B cell (primary cell): ENCODE data around the gene AKT2. TPM values are rescaled to one million over a fixed set of nuclear protein-coding genes. Genes with fewer than 3 reads are reported as not detected.

Experiments used
- ATAC-seq: fragments of 200-7000 bp; cut with Tn5 transposase; one replicate; pipeline ENCODE4 v1.10.0; 2021; ENCODE audit warnings: low read depth, mild to moderate bottlenecking, moderate number of reproducible peaks, moderate library complexity
- CTCF ChIA-PET: fragments of 350-600 bp; sonication (Branson Sonifier 250); formaldehyde crosslinking; loops from one replicate; lab custom pipeline; 2021; ENCODE audit warnings: antibody characterized with exemption, inconsistent platforms; lab: Charles Lee
- POLR2A ChIA-PET: fragments of 350-600 bp; sonication (Branson Sonifier 250); formaldehyde crosslinking; loops from one replicate; lab custom pipeline; 2021; ENCODE audit warnings: antibody characterized with exemption; lab: Charles Lee
- DNase-seq: peaks from one replicate; pipeline ENCODE4 v3.0.0; 2013
- H2AFZ ChIP-seq: 2 replicates; pipeline ENCODE4 v1.6.1; 2012; ENCODE audit warnings: mild to moderate bottlenecking, low read depth, low read length; ENCODE audit not compliant: insufficient read depth, poor library complexity, severe bottlenecking
- H3K27ac ChIP-seq, 2 donors: 1 replicate in 1 of 2; 2 replicates in 1 of 2; pipeline ENCODE4 v1.5.1; 2012 to 2013; ENCODE audit warnings: low read length in 2 of 2, mild to moderate bottlenecking in 2 of 2, moderate library complexity in 1 of 2
- H3K27me3 ChIP-seq, 4 experiments: fragments of 200-600 bp in 1 of 4; sonication (generic) in 1 of 4; replicated peaks in 1 of 4; 1 replicate in 2 of 4; 2 replicates in 2 of 4; pipeline versions ENCODE4 v1.6.1 to v1.7.0; 2013 to 2016; ENCODE audit warnings: low read length in 3 of 4, mild to moderate bottlenecking in 2 of 4, mixed read lengths in 1 of 4, moderate library complexity in 1 of 4; ENCODE audit not compliant: insufficient read depth in 4 of 4, control insufficient read depth in 3 of 4; ENCODE audit errors: control extremely low read depth in 1 of 4
- H3K36me3 ChIP-seq, 2 experiments: replicated peaks in 1 of 2; 1 replicate in 1 of 2; 2 replicates in 1 of 2; pipeline versions ENCODE4 v1.6.1 to v1.7.1; 2013; ENCODE audit warnings: low read length in 1 of 2; ENCODE audit not compliant: insufficient read depth in 2 of 2, control insufficient read depth in 1 of 2; ENCODE audit errors: control extremely low read depth in 1 of 2, extremely low read depth in 1 of 2
- H3K4me1 ChIP-seq, 2 donors: fragments of 200-600 bp in 1 of 2; sonication (generic) in 1 of 2; 1 replicate in 1 of 2; 2 replicates in 1 of 2; pipeline versions ENCODE4 v1.5.1 to v1.6.1; 2013 to 2017; ENCODE audit warnings: low read length in 2 of 2; ENCODE audit not compliant: control insufficient read depth in 2 of 2, insufficient read depth in 2 of 2
- H3K4me2 ChIP-seq: replicated peaks from 2 replicates; pipeline ENCODE3; 2012; ENCODE audit warnings: mild to moderate bottlenecking, low read depth, low read length; ENCODE audit not compliant: poor library complexity, severe bottlenecking
- H3K4me3 ChIP-seq, 5 experiments: fragments of 200-600 bp in 1 of 5; sonication (generic) in 1 of 5; 1 replicate in 3 of 5; 2 replicates in 2 of 5; pipeline versions ENCODE4 v1.5.1 to v1.7.0; 2011 to 2016; ENCODE audit warnings: low read length in 4 of 5, mild to moderate bottlenecking in 4 of 5, low read depth in 2 of 5, control low read depth in 1 of 5, moderate library complexity in 1 of 5; ENCODE audit not compliant: insufficient read depth in 1 of 5; ENCODE audit errors: control extremely low read depth in 1 of 5, extremely low read depth in 1 of 5
- H3K79me2 ChIP-seq: fragments of 200-600 bp; sonication (generic); one replicate; pipeline ENCODE4 v1.6.0; 2016; ENCODE audit warnings: low read length; ENCODE audit not compliant: control insufficient read depth, insufficient read depth
- H3K9ac ChIP-seq: fragments of 200-600 bp; sonication (generic); 2 replicates; pipeline ENCODE4 v1.6.1; 2017; ENCODE audit warnings: mild to moderate bottlenecking, low read length, moderate library complexity
- H3K9me3 ChIP-seq, 3 donors: one replicate each; pipeline versions ENCODE4 v1.6.1 to v1.7.1; 2013; ENCODE audit warnings: low read length in 2 of 3; ENCODE audit not compliant: control insufficient read depth in 2 of 3, insufficient read depth in 1 of 3; ENCODE audit errors: control extremely low read depth in 1 of 3
- H4K20me1 ChIP-seq: 2 replicates; pipeline ENCODE4 v1.6.0; 2012; ENCODE audit warnings: mild to moderate bottlenecking, low read length; ENCODE audit not compliant: insufficient read depth, control insufficient read depth, poor library complexity, severe bottlenecking
- H3K27ac Mint-ChIP-seq: one replicate; pipeline ENCODE4 v1.8.0; 2021; ENCODE audit warnings: mixed read lengths
- H3K27me3 Mint-ChIP-seq: one replicate; pipeline ENCODE4 v1.8.0; 2021; ENCODE audit warnings: mixed read lengths
- H3K4me1 Mint-ChIP-seq: one replicate; pipeline ENCODE4 v1.8.0; 2021; ENCODE audit warnings: mixed read lengths
- H3K4me3 Mint-ChIP-seq: one replicate; pipeline ENCODE4 v1.8.0; 2021; ENCODE audit warnings: mixed read lengths
- H3K9me3 Mint-ChIP-seq: one replicate; pipeline ENCODE4 v1.8.0; 2022; ENCODE audit warnings: mixed read lengths; ENCODE audit not compliant: insufficient read depth
- EZH2 ChIP-seq: IDR thresholded peaks from 2 replicates; pipeline ENCODE4 v1.6.1; 2012; ENCODE audit warnings: borderline replicate concordance, low read depth, mild to moderate bottlenecking, moderate library complexity, low read length; ENCODE audit not compliant: insufficient read depth, poor library complexity, severe bottlenecking
- WGBS: methylation state at CpG from one replicate; pipeline ENCODE4 v1.1.5; 2013; ENCODE audit warnings: missing lambda C conversion rate; ENCODE audit not compliant: insufficient coverage; 5-methylcytosine and 5-hydroxymethylcytosine counted together
- intact Hi-C: fragments of 100-400 bp; cut with micrococcal nuclease; formaldehyde crosslinking; loops from one replicate; pipeline ENCODE4 v1.10.0; 2022
- polyA plus RNA-seq: library from polyadenylated mRNA; depleted of rRNA; stranded (reverse); fragments of >200 nt; gene quantifications from 2 replicates; pipeline ENCODE4 v1.2.3, GENCODE V29; 2012
- total RNA-seq, 2 donors: library from RNA; stranded (reverse); fragments of 120-200 nt in 1 of 2; gene quantifications; 1 replicate in 1 of 2; 2 replicates in 1 of 2; pipeline versions ENCODE4 v1.2.3 to v1.2.4, GENCODE V29; 2013 to 2022
- TF ChIP-seq, protein P1 (sequence below): fragments of 200-600 bp; IDR thresholded peaks from one replicate; pipeline ENCODE4 v1.8.0; 2022; ENCODE audit warnings: antibody characterized with exemption, mild to moderate bottlenecking

Gene AKT2
- total and polyA plus RNA-seq, 2 donors (not counting 1 experiment from before 2014, with no cell fraction given) = 195 to 243 TPM

DNA sequence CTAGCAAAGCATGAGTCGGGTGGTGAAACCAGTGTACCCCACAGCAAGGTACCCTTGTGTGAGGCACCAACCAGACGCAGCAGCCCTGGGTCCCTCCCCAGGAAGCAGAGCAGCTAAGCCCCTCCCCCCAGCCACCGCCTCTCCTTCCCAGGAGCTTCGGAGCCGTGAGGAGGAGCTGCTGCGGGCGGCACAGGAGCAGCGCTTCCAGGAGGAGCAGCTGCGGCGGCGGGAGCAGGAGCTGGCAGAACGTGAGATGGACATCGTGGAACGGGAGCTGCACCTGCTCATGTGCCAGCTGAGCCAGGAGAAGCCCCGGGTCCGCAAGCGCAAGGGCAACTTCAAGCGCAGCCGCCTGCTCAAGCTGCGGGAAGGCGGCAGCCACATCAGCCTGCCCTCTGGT lies 79.4 kb downstream of the AKT2 start:
- WGBS = 97% methylated on average over 21 of the region's 21 CpGs
- ChIA-PET CTCF (interaction anchor here (0.6 kb wide), 1 partner anchor 20 kb away, joined by 3 read pairs; no protein-coding TSS in a partner anchor), POLR2A (no interaction called here)
- Histone ChIP-seq H3K4me3 (no peak overlapping the region), H3K9ac (no peak overlapping the region), H3K36me3 (peaks cover 3 to 13% of the 10 kb centered on the region in 2 experiments), H3K4me2 (no peak overlapping the region), H3K9me3 (no peaks in the 10 kb centered on the region), H3K79me2 (no peaks in the 10 kb centered on the region), H3K27ac (no peak overlapping the region), H4K20me1 (no peaks in the 10 kb centered on the region), H3K4me1 (no peaks in the 10 kb centered on the region), H2AFZ (no peak overlapping the region), H3K27me3 (no peaks in the 10 kb centered on the region)
- DNase-seq (no peak), ATAC-seq (no peak)
- H3K27ac Mint-ChIP-seq = no peak overlapping the region
- no peaks in the 10 kb centered on the region for H3K9me3 Mint-ChIP-seq
- no peaks in the 10 kb centered on the region for H3K4me1 Mint-ChIP-seq
- intact Hi-C loops = no loop called here
- TF ChIP-seq, protein P1, sequence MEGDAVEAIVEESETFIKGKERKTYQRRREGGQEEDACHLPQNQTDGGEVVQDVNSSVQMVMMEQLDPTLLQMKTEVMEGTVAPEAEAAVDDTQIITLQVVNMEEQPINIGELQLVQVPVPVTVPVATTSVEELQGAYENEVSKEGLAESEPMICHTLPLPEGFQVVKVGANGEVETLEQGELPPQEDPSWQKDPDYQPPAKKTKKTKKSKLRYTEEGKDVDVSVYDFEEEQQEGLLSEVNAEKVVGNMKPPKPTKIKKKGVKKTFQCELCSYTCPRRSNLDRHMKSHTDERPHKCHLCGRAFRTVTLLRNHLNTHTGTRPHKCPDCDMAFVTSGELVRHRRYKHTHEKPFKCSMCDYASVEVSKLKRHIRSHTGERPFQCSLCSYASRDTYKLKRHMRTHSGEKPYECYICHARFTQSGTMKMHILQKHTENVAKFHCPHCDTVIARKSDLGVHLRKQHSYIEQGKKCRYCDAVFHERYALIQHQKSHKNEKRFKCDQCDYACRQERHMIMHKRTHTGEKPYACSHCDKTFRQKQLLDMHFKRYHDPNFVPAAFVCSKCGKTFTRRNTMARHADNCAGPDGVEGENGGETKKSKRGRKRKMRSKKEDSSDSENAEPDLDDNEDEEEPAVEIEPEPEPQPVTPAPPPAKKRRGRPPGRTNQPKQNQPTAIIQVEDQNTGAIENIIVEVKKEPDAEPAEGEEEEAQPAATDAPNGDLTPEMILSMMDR = no peak
- H3K4me3 Mint-ChIP-seq = no peak overlapping the region
- no peaks in the 10 kb centered on the region for H3K27me3 Mint-ChIP-seq

DNA sequence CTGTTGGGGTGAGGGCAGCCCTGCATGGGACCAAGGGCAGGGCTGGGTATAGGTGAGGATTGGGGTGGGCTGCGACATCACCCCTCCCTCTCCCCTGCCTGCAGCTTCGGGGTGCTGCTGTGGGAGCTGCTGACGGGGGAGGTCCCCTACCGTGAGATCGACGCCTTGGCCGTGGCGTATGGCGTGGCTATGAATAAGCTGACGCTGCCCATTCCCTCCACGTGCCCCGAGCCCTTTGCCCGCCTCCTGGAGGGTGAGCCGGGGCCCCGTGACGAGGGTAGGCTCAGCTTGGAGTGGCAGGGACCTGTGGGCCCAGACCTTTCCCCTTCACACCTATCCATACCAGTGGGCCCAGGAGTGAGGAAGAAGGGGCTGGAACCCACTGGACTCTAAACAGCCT lies 80.8 kb downstream of the AKT2 start:
- TF ChIP-seq, protein P1 = no peak
- TF ChIP-seq EZH2 = no peak
- H3K27ac Mint-ChIP-seq = no peak overlapping the region
- Histone ChIP-seq H2AFZ (no peak overlapping the region), H3K27ac (no peak overlapping the region), H3K36me3 (peaks cover 3 to 13% of the 10 kb centered on the region in 2 experiments), H3K79me2 (no peaks in the 10 kb centered on the region), H3K4me3 (no peak overlapping the region), H4K20me1 (no peaks in the 10 kb centered on the region), H3K9me3 (no peaks in the 10 kb centered on the region), H3K27me3 (no peaks in the 10 kb centered on the region), H3K4me2 (no peak overlapping the region), H3K4me1 (no peaks in the 10 kb centered on the region), H3K9ac (no peak overlapping the region)
- POLR2A ChIA-PET = no interaction called here
- no peaks in the 10 kb centered on the region for H3K4me1 Mint-ChIP-seq
- H3K4me3 Mint-ChIP-seq = no peak overlapping the region
- CTCF ChIA-PET = no interaction called here
- ATAC-seq (no peak), DNase-seq (no peak)
- 97% methylated on average over 10 of the region's 16 CpGs for WGBS
- H3K27me3 Mint-ChIP-seq = no peaks in the 10 kb centered on the region
- H3K9me3 Mint-ChIP-seq = no peaks in the 10 kb centered on the region
- intact Hi-C loops = no loop called here
